ENCODE data around the gene ST3GAL4. TPM values are rescaled to one million over a fixed set of nuclear protein-coding genes. Genes with fewer than 3 reads are reported as not detected.
"Not testable (repeated sequence)": the region's sequence is repeated elsewhere in the genome, so short reads cannot be mapped to it uniquely, and the experiment has no call there.

Gene ST3GAL4
- total RNA-seq, 2 donors from 2014 or later: 57.1 to 109 TPM

- DNase-seq; intact Hi-C loops (cut with DNase I): not testable (repeated sequence)
- peak; percentile 56 to 63 for ATAC-seq
Observed at GRCh38 chr11:126374562-126375300, 19.2 kb downstream of the ST3GAL4 start.

GRCh38 chr11:126375726-126376125 is 20.2 kb downstream of the ST3GAL4 start:
- ATAC-seq (no peak), DNase-seq (no peak)
- intact Hi-C loops (cut with DNase I): no loop called here

GRCh38 chr11:126378763-126379162 is 23.3 kb downstream of the ST3GAL4 start:
- intact Hi-C loops (cut with DNase I): no loop called here
- DNase-seq (no peak), ATAC-seq (no peak)

GRCh38 chr11:126380909-126381308 is 25.4 kb downstream of the ST3GAL4 start:
- ATAC-seq: no peak
- no peak for DNase-seq
- intact Hi-C loops (cut with DNase I): no loop called here

GRCh38 chr11:126381960-126382359 is 26.5 kb downstream of the ST3GAL4 start:
- ATAC-seq; intact Hi-C loops (cut with DNase I): not testable (repeated sequence)

GRCh38 chr11:126382641-126383040 is 27.2 kb downstream of the ST3GAL4 start:
- intact Hi-C loops (cut with DNase I); ATAC-seq; DNase-seq: not testable (repeated sequence)

More at GRCh38 chr11:126381960-126382359, 26.5 kb downstream of the ST3GAL4 start:
- not testable (repeated sequence) for DNase-seq

- intact Hi-C loops (cut with DNase I): no loop called here
- no peak for DNase-seq
- ATAC-seq: no peak
Observed at GRCh38 chr11:126383339-126384335, 28.2 kb downstream of the ST3GAL4 start.

GRCh38 chr11:126384449-126385070 is 29.1 kb downstream of the ST3GAL4 start:
- DNase-seq: no peak

GRCh38 chr11:126385991-126386728 is 30.7 kb downstream of the ST3GAL4 start:
- ATAC-seq (peak in 1 of 2 donors; percentile 5), DNase-seq (no peak)
- intact Hi-C loops (cut with DNase I): no loop called here

More at GRCh38 chr11:126384449-126385070, 29.1 kb downstream of the ST3GAL4 start:
- ATAC-seq: peak; percentile 13 to 20
- intact Hi-C loops (cut with DNase I): no loop called here

- intact Hi-C loops (cut with DNase I): not testable (repeated sequence)
- peak; percentile 82 for DNase-seq
- peak; percentile 58 to 65 for ATAC-seq
Observed at GRCh38 chr11:126386729-126387071, 31.2 kb downstream of the ST3GAL4 start.

GRCh38 chr11:126387857-126388256 is 32.4 kb downstream of the ST3GAL4 start:
- intact Hi-C loops (cut with DNase I): no loop called here
- ATAC-seq (no peak), DNase-seq (no peak)

- intact Hi-C loops (cut with DNase I): loop anchor here in 1 of 2 donors (5.0 kb wide), 1 partner anchor 33 kb away; the partner anchor contains the start of gene ST3GAL4
- ATAC-seq: no peak
- no peak for DNase-seq
Observed at GRCh38 chr11:126390272-126390867, 34.9 kb downstream of the ST3GAL4 start.

- intact Hi-C loops (cut with DNase I): loop anchor here in 1 of 2 donors (5.0 kb wide), 1 partner anchor 34 kb away; the partner anchor contains the start of gene ST3GAL4
- DNase-seq (no peak), ATAC-seq (no peak)
Observed at GRCh38 chr11:126391286-126391954, 35.9 kb downstream of the ST3GAL4 start.

GRCh38 chr11:126391970-126392632 is 36.6 kb downstream of the ST3GAL4 start:
- DNase-seq (peak; percentile 52), ATAC-seq (peak; percentile 17 to 58)
- intact Hi-C loops (cut with DNase I): loop anchor here in 1 of 2 donors (5.0 kb wide), 1 partner anchor 35 kb away; the partner anchor contains the start of gene ST3GAL4

- ATAC-seq: peak in 1 of 2 donors; percentile 2
- intact Hi-C loops (cut with DNase I): loop anchor here in 1 of 2 donors (5.0 kb wide), 1 partner anchor 35 kb away; the partner anchor contains the start of gene ST3GAL4
- no peak for DNase-seq
Observed at GRCh38 chr11:126392633-126393013, 37.1 kb downstream of the ST3GAL4 start.

- intact Hi-C loops (cut with DNase I): loop anchor here in 1 of 2 donors (5.0 kb wide), 1 partner anchor 36 kb away; the partner anchor contains the start of gene ST3GAL4
- ATAC-seq: no peak
- no peak for DNase-seq
Observed at GRCh38 chr11:126393143-126393542, 37.7 kb downstream of the ST3GAL4 start.

GRCh38 chr11:126394036-126394435 is 38.5 kb downstream of the ST3GAL4 start:
- ATAC-seq (no peak), DNase-seq (no peak)
- intact Hi-C loops (cut with DNase I): loop anchor here in 1 of 2 donors (5.0 kb wide), 1 partner anchor 37 kb away; the partner anchor contains the start of gene ST3GAL4

Data from left cardiac atrium (tissue), 4 donors.